ENCODE data around the gene UBE2D4.

- no peak for TF ChIP-seq CTCF (IDR thresholded peaks at IDR 0.05; ENCODE audit: low read depth, low read length)
- TF ChIP-seq POLR2A (IDR thresholded peaks at IDR 0.05; ENCODE audit: extremely low read depth, insufficient read length), result no peak
Observed at GRCh38 chr7:43960933-43961332, 34.7 kb downstream of the UBE2D4 start.
